Stomach (tissue), 9 donors: Measurements from ENCODE around the gene HOXC4. TPM values are rescaled to one million over a fixed set of nuclear protein-coding genes. Genes with fewer than 3 reads are reported as not detected.

Experiments
- DNase-seq, 2 donors: peaks; one replicate each; pipeline versions ENCODE4 v3.0.0 to v3.0.0-alpha.2; 2013 to 2019
- H3K27ac ChIP-seq, 5 donors: fragments of 200-600 bp in 4 of 5; sonication (generic) in 4 of 5; one replicate each; pipeline ENCODE4 v1.5.1; 2013 to 2019; ENCODE audit warnings: mild to moderate bottlenecking in 1 of 5, moderate library complexity in 1 of 5
- H3K27me3 ChIP-seq, 3 donors: fragments of 200-600 bp; sonication (generic); one replicate each; pipeline ENCODE4 v1.5.1; 2017 to 2019; ENCODE audit warnings: mixed run types in 1 of 3
- H3K36me3 ChIP-seq, 4 donors: fragments of 200-600 bp; sonication (generic); 1 replicate in 3 of 4; 2 replicates in 1 of 4; pipeline ENCODE4 v1.5.1; 2016 to 2019
- H3K4me1 ChIP-seq, 4 donors: fragments of 200-600 bp; sonication (generic); one replicate each; pipeline ENCODE4 v1.5.1; 2016 to 2019
- H3K4me3 ChIP-seq, 4 donors: fragments of 200-600 bp; sonication (generic) in 3 of 4; one replicate each; pipeline ENCODE4 v1.5.1; 2016 to 2019; ENCODE audit warnings: mild to moderate bottlenecking in 1 of 4
- H3K9me3 ChIP-seq, 4 donors: fragments of 200-600 bp; sonication (generic); one replicate each; pipeline ENCODE4 v1.5.1; 2016 to 2019
- EP300 ChIP-seq: sonication (generic); formaldehyde crosslinking; IDR thresholded peaks from one replicate; pipeline ENCODE4 v1.6.1; 2017; ENCODE audit warnings: antibody characterized with exemption
- POLR2A ChIP-seq, 4 donors: fragments of 450-650 bp; IDR thresholded peaks; one replicate each; pipeline ENCODE4 v1.6.1; 2016; ENCODE audit warnings: antibody characterized with exemption in 4 of 4, control low read depth in 2 of 4, mild to moderate bottlenecking in 1 of 4, moderate library complexity in 1 of 4
- POLR2AphosphoS5 ChIP-seq, 3 donors: sonication (generic); formaldehyde crosslinking; IDR thresholded peaks; one replicate each; pipeline ENCODE4 v1.6.1; 2016; ENCODE audit warnings: antibody characterized with exemption in 3 of 3
- WGBS, 5 donors: extraction: QIAGEN DNeasy Blood & Tissue Kit in 3 of 5; methylation state at CpG; one replicate each; pipeline versions ENCODE4 v1.1.5 to v1.1.7; 2013 to 2018; 5-methylcytosine and 5-hydroxymethylcytosine counted together
- intact Hi-C: fragments of 100-400 bp; cut with DNase I; formaldehyde crosslinking; loops from one replicate; pipeline ENCODE4 v1.15.1; 2023; ENCODE audit warnings: low total_unique reads
- polyA plus RNA-seq, 3 donors: library from polyadenylated mRNA; stranded (reverse); fragments of 200-250 nt; gene quantifications; one replicate each; pipeline ENCODE4 v1.2.3, GENCODE V29; 2013
- total RNA-seq, 5 donors: library from RNA; depleted of rRNA; stranded (reverse); fragments of >200 nt; gene quantifications; one replicate each; pipeline versions ENCODE4 v1.1.0 to v1.2.3, GENCODE V29; 2014 to 2016
- TF ChIP-seq, protein P1 (sequence below), 7 experiments: fragments of 450-650 bp in 4 of 7; fragments of 200-600 bp in 3 of 7; sonication (generic) in 3 of 7; IDR thresholded peaks; one replicate each; pipeline ENCODE4 v1.5.1; 2016 to 2019; ENCODE audit warnings: antibody characterized with exemption in 7 of 7, control low read depth in 2 of 7, mild to moderate bottlenecking in 1 of 7
- donor health status: healthy with polysubstance abuse.
- donor health status: Bipolar disorder and iron deficiency.
- donor health status: healthy.

HOXC4 gene
- total and polyA plus RNA-seq, 8 donors: 0.92 to 3.7 (median 2.6) TPM; not detected in 3

DNA sequence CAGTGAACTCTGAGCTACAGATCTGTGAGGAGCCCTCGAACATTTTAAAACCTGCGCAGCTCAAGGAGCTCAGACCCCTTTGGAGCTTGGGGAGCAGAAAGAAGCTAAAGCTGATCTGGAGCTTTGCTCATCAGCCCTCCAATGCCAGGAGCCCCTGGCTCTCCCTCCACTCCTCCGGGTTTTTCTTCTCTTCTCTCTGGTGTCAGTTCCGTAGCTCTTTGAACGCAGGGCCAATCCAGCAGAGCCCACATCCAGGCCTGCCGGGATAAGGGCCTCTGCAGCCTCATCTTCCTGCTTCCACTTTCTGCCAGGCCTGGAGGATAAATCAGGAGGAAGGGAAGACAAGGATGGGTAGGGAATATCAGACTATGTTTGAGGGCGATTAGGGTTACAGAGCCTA lies 6.0 kb downstream of the HOXC4 start:
- peaks cover 7 to 42% (median 18%) of the 10 kb centered on the region in 4 donors for H3K4me1 ChIP-seq
- no peaks in the 10 kb centered on the region for H3K36me3 ChIP-seq
- intact Hi-C loops: no loop called here
- no peak for TF ChIP-seq POLR2A (IDR thresholded peaks at IDR 0.05)
- TF ChIP-seq EP300: no peak
- TF ChIP-seq, protein P1, sequence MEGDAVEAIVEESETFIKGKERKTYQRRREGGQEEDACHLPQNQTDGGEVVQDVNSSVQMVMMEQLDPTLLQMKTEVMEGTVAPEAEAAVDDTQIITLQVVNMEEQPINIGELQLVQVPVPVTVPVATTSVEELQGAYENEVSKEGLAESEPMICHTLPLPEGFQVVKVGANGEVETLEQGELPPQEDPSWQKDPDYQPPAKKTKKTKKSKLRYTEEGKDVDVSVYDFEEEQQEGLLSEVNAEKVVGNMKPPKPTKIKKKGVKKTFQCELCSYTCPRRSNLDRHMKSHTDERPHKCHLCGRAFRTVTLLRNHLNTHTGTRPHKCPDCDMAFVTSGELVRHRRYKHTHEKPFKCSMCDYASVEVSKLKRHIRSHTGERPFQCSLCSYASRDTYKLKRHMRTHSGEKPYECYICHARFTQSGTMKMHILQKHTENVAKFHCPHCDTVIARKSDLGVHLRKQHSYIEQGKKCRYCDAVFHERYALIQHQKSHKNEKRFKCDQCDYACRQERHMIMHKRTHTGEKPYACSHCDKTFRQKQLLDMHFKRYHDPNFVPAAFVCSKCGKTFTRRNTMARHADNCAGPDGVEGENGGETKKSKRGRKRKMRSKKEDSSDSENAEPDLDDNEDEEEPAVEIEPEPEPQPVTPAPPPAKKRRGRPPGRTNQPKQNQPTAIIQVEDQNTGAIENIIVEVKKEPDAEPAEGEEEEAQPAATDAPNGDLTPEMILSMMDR (IDR thresholded peaks at IDR 0.05): no peak
- no peak for TF ChIP-seq POLR2AphosphoS5 (IDR thresholded peaks at IDR 0.05)
- peaks cover 0 to 55% (median 4%) of the 10 kb centered on the region in 3 donors for H3K27me3 ChIP-seq
- DNase-seq: peak in 1 of 2 donors; percentile 44
- H3K4me3 ChIP-seq: no peak overlapping the region
- H3K9me3 ChIP-seq: no peaks in the 10 kb centered on the region
- peak overlapping the region in 2 of 5 donors; percentile 12 to 52 for H3K27ac ChIP-seq
- 56 to 80% (median 71%) methylated on average over 7 of the region's 7 CpGs for WGBS, 5 donors

DNA sequence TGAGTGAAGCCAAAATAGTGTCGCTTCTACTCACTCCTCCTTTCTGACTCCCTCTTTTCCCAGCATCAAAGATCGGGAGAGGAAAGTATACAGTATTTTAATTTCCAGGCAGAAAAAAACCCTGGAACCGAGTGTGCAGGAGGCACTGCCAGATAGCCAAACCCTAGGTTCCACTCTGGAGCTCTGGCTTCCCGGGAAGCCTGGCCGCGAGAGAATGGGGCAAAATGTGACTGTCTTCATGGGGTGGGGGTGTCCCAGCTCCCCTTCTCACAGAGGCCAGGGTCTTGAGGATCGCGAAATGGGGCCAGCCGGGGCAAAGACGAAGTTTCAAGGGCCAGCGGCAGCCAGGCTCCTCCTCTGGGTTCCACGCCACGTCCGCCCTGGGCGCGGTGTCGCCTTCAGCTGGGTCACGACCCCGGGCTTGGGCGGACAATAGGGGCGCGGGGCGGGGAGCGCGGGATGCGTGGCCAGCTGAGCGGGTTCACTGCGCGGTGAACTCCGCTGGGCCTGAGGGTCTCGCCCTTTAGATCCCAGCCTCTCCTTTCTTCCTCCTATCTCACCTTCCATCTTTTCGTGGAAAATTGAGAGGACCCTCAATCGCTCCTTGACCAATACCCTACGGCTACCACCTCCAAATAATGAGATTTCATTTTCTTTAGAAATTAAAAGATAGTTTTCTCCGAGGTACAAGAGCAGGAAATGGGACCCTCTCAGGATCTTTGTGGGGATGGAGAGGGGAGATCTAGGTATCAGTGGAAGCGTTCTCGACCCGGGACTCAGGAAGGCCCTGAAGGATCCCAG lies 6.7 kb downstream of the HOXC4 start:
- H3K9me3 ChIP-seq: no peaks in the 10 kb centered on the region
- no peak for TF ChIP-seq POLR2A (IDR thresholded peaks at IDR 0.05)
- H3K4me1 ChIP-seq: peaks cover 2 to 36% (median 13%) of the 10 kb centered on the region in 4 donors
- peak overlapping the region in 1 of 5 donors; percentile 52 for H3K27ac ChIP-seq
- 68 to 87% (median 76%) methylated on average over 24 to 38 of the region's 38 CpGs for WGBS, 5 donors
- no peak overlapping the region for H3K4me3 ChIP-seq
- no peaks in the 10 kb centered on the region for H3K36me3 ChIP-seq
- no peak for DNase-seq
- intact Hi-C loops: no loop called here
- H3K27me3 ChIP-seq: peaks cover 0 to 50% (median 4%) of the 10 kb centered on the region in 3 donors

DNA sequence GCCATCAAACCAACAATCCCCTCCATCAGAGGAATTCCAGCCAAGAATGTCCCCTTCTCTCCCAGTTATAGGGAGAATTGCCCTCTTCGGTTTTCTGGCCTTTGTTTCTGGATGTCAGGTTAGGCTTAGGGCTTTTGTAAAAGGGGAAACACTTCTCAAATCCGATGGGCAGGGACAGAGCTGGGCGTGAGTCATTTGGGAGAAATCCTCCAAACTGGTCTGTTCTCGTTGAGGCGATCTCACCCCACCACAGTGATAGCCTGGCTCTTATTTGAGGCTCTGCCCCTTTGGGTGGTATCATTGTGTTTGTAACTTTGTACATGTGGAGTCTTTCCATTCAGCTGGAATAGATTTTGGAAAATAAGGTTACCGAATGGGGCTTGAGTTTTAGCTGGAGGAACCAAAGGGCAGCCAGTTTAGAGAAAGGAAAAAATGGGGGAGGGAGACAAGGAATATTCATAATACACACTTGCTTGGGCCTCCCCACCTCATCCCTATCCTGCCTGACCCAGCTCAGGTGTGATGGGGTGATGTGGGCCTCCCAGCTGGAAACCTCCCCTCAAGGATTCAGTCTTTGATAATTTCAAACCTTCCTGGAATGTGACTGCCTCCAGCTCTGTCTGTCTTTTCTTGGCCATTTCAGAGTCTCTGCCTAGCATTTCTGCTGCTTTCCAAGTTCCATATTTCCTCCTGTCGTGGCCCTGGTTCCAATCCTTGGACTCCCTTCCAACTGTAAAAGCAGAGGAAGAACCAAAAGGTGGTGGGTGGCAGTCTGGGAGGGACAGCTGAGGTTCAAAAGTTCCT lies 7.5 kb downstream of the HOXC4 start:
- Histone ChIP-seq H3K9me3 (no peaks in the 10 kb centered on the region), H3K4me1 (peaks cover 0 to 28% (median 6%) of the 10 kb centered on the region in 4 donors), H3K27me3 (peaks cover 0 to 50% (median 4%) of the 10 kb centered on the region in 3 donors), H3K27ac (no peak overlapping the region), H3K4me3 (no peak overlapping the region), H3K36me3 (no peaks in the 10 kb centered on the region)
- intact Hi-C loops: no loop called here
- WGBS, 5 donors: 64 to 82% (median 80%) methylated on average over 7 of the region's 7 CpGs
- no peak for DNase-seq
- TF ChIP-seq POLR2AphosphoS5 (IDR thresholded peaks at IDR 0.05): no peak
- TF ChIP-seq POLR2A (IDR thresholded peaks at IDR 0.05): no peak
- no peak for TF ChIP-seq EP300
- TF ChIP-seq, protein P1 (IDR thresholded peaks at IDR 0.05): no peak

DNA sequence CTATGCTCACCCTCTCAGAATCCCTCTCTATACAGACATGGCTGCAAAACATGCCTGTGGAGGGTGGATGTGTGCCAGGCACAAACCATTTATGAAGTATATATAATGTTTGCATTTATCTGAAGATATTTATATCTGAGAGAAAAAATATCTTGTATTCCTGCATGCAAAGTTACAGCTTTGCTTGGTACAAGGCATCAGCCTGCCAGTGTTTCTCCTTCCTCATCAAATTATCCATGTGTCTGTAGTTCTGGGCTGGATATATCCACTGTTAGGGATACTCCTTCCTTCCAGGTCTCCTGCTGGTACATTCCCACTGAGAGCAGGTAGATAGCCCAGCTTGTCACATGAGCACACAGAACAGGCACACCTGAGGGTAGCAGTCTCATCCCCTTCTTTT lies 12.0 kb downstream of the HOXC4 start:
- Histone ChIP-seq H3K27me3 (peaks cover 0 to 31% (median 0%) of the 10 kb centered on the region in 3 donors), H3K9me3 (no peaks in the 10 kb centered on the region), H3K36me3 (no peaks in the 10 kb centered on the region), H3K4me1 (peaks cover 0 to 12% (median 6%) of the 10 kb centered on the region in 4 donors), H3K4me3 (no peak overlapping the region), H3K27ac (no peak overlapping the region)
- intact Hi-C loops: no loop called here
- DNase-seq: no peak
- TF ChIP-seq POLR2AphosphoS5 (IDR thresholded peaks at IDR 0.05) (no peak), EP300 (no peak), POLR2A (IDR thresholded peaks at IDR 0.05) (no peak)
- TF ChIP-seq, protein P1 (IDR thresholded peaks at IDR 0.05): no peak
